Measurements from ENCODE around the gene CFAP92.

- TF ChIP-seq CTCF (IDR thresholded peaks at IDR 0.05; ENCODE audit: low read length) (no peak), EZH2 (IDR thresholded peaks at IDR 0.05; ENCODE audit: borderline replicate concordance, low read length) (no peak)
Observed at GRCh38 chr3:129032716-129033115, 38.8 kb upstream of the CFAP92 start.

All from OCI-LY1 (cell line).